ENCODE data around the gene PLEKHJ1. TPM values are rescaled to one million over a fixed set of nuclear protein-coding genes. Genes with fewer than 3 reads are reported as not detected.
A peak's percentile ranks its signal among the peaks of the same experiment; 100 is the strongest.

PLEKHJ1 gene
- total RNA-seq, 2 experiments from 2014 or later = 78.0 to 79.9 TPM

DNA sequence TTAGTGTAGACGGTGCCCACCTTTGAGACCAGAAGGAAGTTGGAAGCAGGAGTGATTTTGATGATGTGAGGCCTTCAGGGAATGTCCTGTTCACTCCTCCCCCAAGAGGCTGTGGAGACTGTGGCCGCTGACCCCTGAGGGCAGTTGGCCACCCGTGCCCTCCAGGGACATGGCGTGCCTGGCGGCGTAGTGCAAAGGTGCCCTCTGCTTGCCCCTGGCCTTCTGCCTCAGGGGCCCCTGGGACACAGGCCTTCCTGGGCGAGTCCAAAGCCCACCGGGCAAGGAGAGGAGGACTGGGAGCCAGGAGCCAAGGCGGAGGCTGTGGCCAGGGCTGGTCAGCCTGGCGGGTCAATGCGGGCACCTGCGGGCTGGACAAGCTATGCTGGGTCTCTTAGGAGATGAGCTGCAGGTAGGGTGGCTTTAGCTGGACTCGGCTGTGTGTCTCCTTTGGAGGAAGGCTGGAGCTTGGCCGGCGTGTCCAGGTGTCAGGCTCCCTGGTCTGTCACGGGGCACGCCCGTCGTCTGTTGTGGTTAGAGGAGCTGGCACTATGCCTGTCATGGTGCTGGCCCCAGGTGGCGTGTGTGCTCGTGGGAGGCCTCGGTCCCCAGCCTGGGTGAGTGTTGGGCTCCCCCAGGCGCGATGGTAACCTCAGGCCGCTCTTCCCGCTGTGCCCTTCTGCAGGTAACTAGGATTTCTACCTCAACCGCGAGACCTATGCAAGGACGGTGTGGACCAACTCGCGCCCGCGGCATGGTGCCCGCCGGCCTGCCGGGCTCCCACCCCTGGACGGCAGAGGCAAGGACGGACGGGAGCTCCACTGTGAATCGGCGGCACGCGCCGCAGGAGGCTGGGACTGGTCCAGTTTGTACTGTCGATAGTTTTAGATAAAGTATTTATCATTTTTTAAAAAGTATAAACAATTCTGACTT lies 6.8 kb downstream of the PLEKHJ1 start:
- H3K9me3 Mint-ChIP-seq (ENCODE audit: insufficient read depth) = no peaks in the 10 kb centered on the region
- DNase-seq (no peak), ATAC-seq (no peak)
- H3K27me3 Mint-ChIP-seq (ENCODE audit: low read depth) = no peaks in the 10 kb centered on the region
- H3K27ac Mint-ChIP-seq = no peak overlapping the region
- no peak overlapping the region for H3K4me3 Mint-ChIP-seq
- H3K36me3 Mint-ChIP-seq (ENCODE audit: low read depth) = peaks cover 44% of the 10 kb centered on the region
- ChIA-PET CTCF (no interaction called here), POLR2A (interaction anchor here (0.6 to 1.6 kb wide), 2 partner anchors 40 to 226 kb away, joined by 3 to 4 read pairs; no protein-coding TSS in a partner anchor)
- H3K4me1 Mint-ChIP-seq (ENCODE audit: low read depth) = peaks cover 14% of the 10 kb centered on the region

DNA sequence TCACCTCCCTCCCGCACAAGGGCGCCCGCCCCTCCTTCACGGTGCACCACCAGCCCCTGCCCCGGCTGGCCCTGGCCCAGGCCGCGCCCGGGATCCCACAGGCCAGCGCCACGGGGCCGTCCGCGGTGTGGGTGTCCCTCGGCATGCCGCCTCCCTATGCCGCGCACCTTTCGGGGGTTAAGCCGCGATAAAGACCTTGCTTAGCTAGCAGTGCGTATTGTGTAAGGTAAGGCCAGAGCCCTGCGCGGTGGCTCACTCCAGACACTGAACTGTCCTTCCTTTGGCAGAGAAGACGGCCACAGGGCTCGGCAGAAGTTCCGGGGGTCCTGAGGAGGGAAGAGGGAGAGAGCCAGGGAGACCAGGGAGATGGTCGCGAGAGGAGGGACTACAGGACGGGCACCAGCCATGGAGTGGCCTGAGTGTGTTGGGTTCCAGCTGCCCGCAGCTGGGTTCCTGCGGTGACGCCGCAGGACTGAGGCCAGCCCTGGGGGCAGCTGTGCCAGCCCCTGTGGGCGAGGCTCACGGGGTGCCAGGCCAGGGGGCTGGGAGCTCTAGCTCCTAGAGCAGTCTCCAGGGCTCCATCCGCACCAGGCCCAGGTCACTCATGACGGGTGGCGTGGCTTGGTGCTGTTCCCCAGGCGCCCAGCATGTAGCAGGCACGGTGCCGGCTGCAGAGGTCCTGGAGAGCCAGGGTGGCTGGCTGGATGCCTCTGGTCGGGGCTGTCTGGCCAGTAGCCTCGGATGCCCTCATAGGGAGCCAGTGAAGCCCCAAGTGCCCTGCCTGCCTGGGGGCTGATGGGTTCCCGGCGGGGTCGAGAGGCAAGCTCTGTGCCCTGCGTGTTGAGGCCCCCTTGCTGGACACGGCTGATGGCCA lies 7.7 kb downstream of the PLEKHJ1 start:
- ATAC-seq (no peak), DNase-seq (no peak)
- Mint-ChIP-seq H3K4me1 (ENCODE audit: low read depth) (peaks cover 13% of the 10 kb centered on the region), H3K27ac (no peak overlapping the region), H3K4me3 (no peak overlapping the region), H3K36me3 (ENCODE audit: low read depth) (peaks cover 45% of the 10 kb centered on the region), H3K27me3 (ENCODE audit: low read depth) (no peaks in the 10 kb centered on the region), H3K9me3 (ENCODE audit: insufficient read depth) (no peaks in the 10 kb centered on the region)
- POLR2A ChIA-PET = no interaction called here
- CTCF ChIA-PET = no interaction called here

DNA sequence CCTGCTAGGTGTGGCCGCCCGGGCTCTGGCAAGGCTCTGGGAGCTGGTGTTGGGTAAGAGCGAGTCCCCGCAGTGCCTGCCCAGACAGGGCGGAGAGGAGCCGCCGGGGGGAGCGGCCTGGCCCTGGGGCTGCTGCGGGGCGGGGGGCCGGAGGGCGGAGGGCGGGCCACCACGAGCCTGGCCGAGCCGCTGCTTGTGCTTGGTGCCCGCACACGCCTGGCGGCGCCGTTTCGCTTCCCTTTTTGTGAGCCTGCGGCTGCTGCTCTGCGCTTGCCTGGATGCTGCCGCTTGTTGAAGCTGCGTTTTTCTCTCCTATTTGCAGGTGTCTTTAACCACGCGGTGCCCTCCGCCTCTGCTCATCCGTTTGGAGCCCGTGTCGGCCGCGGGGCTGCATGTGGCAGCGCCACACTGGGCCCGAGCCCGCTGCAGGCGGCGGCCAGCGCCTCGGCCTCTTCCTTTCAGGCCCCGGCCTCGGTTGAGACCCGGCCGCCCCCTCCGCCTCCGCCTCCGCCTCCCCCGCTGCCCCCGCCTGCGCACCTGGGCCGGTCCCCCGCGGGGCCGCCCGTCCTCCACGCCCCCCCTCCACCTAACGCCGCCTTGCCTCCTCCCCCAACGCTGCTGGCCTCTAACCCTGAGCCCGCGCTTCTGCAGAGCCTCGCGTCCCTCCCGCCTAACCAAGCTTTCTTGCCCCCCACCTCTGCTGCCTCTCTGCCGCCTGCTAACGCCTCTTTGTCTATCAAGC lies 8.5 kb downstream of the PLEKHJ1 start:
- POLR2A ChIA-PET = no interaction called here
- H3K36me3 Mint-ChIP-seq (ENCODE audit: low read depth) = peaks cover 41% of the 10 kb centered on the region
- no peaks in the 10 kb centered on the region for H3K9me3 Mint-ChIP-seq (ENCODE audit: insufficient read depth)
- no peak for DNase-seq
- H3K27me3 Mint-ChIP-seq (ENCODE audit: low read depth) = no peaks in the 10 kb centered on the region
- CTCF ChIA-PET = no interaction called here
- ATAC-seq = no peak
- peaks cover 10% of the 10 kb centered on the region for H3K4me1 Mint-ChIP-seq (ENCODE audit: low read depth)
- no peak overlapping the region for H3K4me3 Mint-ChIP-seq
- no peak overlapping the region for H3K27ac Mint-ChIP-seq

DNA sequence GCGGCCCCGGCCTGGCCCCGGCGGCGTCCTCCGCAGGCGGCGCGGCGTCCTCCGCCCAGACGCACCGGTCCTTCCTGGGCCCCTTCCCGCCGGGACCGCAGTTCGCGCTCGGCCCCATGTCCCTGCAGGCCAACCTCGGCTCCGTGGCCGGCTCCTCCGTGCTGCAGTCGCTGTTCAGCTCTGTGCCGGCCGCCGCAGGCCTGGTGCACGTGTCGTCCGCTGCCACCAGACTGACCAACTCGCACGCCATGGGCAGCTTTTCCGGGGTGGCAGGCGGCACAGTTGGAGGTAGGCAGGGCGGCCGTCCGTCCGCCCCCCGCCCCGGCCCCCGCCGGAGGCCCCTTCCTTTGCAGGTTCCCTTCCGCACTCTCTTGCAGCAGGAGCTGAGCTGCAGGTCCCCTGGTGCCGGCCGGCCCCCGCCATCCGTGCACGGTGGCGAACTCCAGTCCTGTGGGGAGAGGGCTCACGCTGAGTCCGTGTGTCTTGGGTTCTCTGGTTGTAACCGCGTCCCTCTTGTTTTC lies 9.2 kb downstream of the PLEKHJ1 start:
- DNase-seq (no peak), ATAC-seq (no peak)
- Mint-ChIP-seq H3K4me1 (ENCODE audit: low read depth) (peaks cover 10% of the 10 kb centered on the region), H3K4me3 (no peak overlapping the region), H3K36me3 (ENCODE audit: low read depth) (peaks cover 37% of the 10 kb centered on the region), H3K27ac (no peak overlapping the region), H3K9me3 (ENCODE audit: insufficient read depth) (no peaks in the 10 kb centered on the region), H3K27me3 (ENCODE audit: low read depth) (no peaks in the 10 kb centered on the region)
- POLR2A ChIA-PET = interaction anchor here (0.6 kb wide), 1 partner anchor 1015 kb away, joined by 3 read pairs; no protein-coding TSS in a partner anchor
- CTCF ChIA-PET = no interaction called here

DNA sequence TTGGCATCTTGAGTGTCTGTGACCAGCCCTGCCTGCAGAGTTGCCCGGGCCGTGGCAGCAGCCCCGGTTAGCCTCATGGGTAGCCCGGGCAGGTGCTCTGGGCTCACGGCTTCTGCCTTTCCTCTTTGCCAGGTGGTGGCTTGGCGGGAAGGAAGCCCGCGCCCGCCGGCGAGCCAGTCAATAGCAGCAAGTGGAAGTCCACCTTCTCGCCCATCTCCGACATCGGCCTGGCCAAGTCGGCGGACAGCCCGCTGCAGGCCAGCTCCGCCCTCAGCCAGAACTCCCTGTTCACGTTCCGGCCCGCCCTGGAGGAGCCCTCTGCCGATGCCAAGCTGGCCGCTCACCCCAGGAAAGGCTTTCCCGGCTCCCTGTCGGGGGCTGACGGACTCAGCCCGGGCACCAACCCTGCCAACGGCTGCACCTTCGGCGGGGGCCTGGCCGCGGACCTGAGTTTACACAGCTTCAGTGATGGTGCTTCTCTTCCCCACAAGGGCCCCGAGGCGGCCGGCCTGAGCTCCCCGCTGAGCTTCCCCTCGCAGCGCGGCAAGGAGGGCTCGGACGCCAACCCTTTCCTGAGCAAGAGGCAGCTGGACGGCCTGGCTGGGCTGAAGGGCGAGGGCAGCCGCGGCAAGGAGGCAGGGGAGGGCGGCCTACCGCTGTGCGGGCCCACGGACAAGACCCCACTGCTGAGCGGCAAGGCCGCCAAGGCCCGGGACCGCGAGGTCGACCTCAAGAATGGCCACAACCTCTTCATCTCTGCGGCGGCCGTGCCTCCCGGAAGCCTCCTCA lies 9.9 kb downstream of the PLEKHJ1 start:
- no peak overlapping the region for H3K4me3 Mint-ChIP-seq
- peaks cover 10% of the 10 kb centered on the region for H3K4me1 Mint-ChIP-seq (ENCODE audit: low read depth)
- no peak for ATAC-seq
- peaks cover 34% of the 10 kb centered on the region for H3K36me3 Mint-ChIP-seq (ENCODE audit: low read depth)
- peak overlapping the region; percentile 49 for H3K27ac Mint-ChIP-seq
- no peaks in the 10 kb centered on the region for H3K9me3 Mint-ChIP-seq (ENCODE audit: insufficient read depth)
- no peak for DNase-seq
- H3K27me3 Mint-ChIP-seq (ENCODE audit: low read depth) = no peaks in the 10 kb centered on the region
- ChIA-PET CTCF (no interaction called here), POLR2A (interaction anchor here (0.6 kb wide), 1 partner anchor 1016 kb away, joined by 3 read pairs; no protein-coding TSS in a partner anchor)

DNA sequence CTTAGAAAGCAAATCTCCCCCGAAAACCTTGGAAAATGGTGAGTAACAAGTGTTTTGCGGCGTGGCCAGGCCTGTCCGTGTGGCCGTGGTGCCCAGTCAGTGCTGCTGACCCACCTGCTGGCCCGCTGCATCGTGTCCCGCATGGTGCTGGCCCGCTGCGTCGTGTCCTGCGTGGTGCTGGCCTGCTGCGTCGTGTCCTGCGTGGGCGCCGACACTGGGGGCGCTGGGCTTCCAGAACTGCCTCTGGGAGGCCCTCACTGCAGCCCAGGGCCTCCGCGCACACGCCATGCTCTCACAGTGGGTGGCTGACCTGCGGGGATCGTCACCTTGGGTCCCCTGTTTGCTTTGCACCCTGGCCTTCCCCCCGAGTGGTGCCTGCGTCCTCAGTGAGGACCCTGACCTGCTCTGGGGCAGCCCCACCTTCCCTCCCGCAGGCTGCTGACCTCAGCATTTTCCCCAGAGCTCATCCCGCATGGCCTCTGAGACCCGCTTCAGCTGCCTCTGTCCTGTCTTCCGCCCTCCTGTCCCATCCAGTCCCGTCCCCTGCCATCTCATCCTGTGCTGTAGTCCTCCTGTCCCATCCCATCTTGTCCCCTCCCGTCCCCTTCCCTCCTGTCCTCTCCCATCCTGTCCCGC lies 10.6 kb downstream of the PLEKHJ1 start:
- Mint-ChIP-seq H3K9me3 (ENCODE audit: insufficient read depth) (no peaks in the 10 kb centered on the region), H3K4me1 (ENCODE audit: low read depth) (peaks cover 10% of the 10 kb centered on the region), H3K27ac (peak overlapping the region; percentile 49), H3K36me3 (ENCODE audit: low read depth) (peaks cover 37% of the 10 kb centered on the region), H3K27me3 (ENCODE audit: low read depth) (no peaks in the 10 kb centered on the region), H3K4me3 (no peak overlapping the region)
- ATAC-seq = no peak
- CTCF ChIA-PET = no interaction called here
- no peak for DNase-seq
- POLR2A ChIA-PET = no interaction called here

DNA sequence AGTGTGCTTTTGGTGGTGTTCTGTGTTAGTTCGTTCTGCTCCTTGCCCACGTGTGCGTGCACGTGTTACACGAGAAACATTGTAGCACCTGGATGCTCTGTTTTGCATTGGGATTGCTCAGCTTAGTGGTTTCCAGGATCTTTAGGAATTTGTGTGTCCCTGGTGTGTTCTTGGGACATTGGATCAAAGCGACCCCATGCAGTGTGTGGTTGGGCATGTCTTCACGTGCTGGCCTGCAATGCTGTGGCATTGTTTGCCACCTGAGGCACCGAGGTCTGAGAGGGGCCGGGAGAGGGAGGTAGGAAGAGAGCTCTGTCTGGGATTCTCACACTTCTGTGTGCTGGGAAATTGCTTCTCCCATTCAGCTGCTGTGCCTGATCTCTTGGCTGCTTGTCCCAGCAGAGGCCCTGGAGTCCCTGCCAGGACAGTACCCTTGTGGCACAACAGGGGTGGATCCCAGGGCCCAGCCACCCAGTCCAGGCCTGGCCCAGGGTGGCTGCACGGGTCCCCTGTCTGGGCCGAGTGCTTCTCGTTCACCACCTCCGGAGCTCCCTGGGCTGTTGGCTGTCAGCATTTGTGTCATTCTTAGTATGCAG lies 11.3 kb downstream of the PLEKHJ1 start:
- H3K27ac Mint-ChIP-seq = peak overlapping the region; percentile 77
- H3K27me3 Mint-ChIP-seq (ENCODE audit: low read depth) = no peaks in the 10 kb centered on the region
- no peaks in the 10 kb centered on the region for H3K9me3 Mint-ChIP-seq (ENCODE audit: insufficient read depth)
- H3K4me3 Mint-ChIP-seq = no peak overlapping the region
- ChIA-PET CTCF (no interaction called here), POLR2A (no interaction called here)
- no peak for ATAC-seq
- DNase-seq = no peak
- peaks cover 10% of the 10 kb centered on the region for H3K4me1 Mint-ChIP-seq (ENCODE audit: low read depth)
- peaks cover 36% of the 10 kb centered on the region for H3K36me3 Mint-ChIP-seq (ENCODE audit: low read depth)

DNA sequence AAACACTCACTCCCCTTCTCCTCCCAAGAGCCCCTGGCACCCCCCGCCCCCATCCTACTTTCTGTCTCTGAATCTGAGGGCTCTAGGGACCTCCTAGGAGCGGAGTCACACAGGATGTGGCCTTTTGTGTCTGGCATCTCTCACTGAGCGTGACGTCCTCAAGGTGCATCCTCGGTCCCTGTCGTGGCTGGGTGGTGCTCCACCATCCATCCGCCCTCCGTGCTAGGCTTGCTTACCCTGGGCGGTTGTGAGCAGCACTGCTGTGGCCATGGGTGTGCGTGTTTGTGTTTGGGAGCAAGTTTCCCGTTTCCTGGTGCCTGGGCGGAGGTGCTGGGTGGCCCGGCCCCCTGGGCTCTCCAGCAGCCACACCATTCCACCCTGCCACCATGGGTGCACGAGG lies 12.2 kb downstream of the PLEKHJ1 start:
- DNase-seq (peak; percentile 57), ATAC-seq (peak; percentile 63)
- peaks cover 10% of the 10 kb centered on the region for H3K4me1 Mint-ChIP-seq (ENCODE audit: low read depth)
- no peak overlapping the region for H3K4me3 Mint-ChIP-seq
- H3K36me3 Mint-ChIP-seq (ENCODE audit: low read depth) = peaks cover 33% of the 10 kb centered on the region
- H3K27me3 Mint-ChIP-seq (ENCODE audit: low read depth) = no peaks in the 10 kb centered on the region
- ChIA-PET CTCF (no interaction called here), POLR2A (no interaction called here)
- no peaks in the 10 kb centered on the region for H3K9me3 Mint-ChIP-seq (ENCODE audit: insufficient read depth)
- H3K27ac Mint-ChIP-seq = peak overlapping the region; percentile 77

DNA sequence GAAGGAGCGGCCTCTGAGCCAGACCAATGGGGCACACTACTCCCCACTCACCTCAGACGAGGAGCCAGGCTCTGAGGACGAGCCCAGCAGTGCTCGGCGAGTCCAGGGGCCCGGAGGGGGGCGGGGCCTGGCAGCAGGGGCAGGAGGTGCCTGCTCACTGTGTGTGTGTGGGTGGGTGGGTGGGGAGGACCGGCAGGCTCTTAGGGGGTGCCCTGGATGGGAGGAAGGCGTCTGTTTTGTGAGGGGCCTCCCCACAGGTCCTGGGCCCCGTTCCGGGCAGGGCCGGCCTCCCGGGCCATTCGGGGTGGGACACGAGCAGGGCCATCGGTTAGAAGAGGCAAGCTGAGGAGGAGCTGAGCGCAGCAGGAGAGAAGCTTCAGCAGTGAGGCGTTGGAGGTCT lies 12.7 kb downstream of the PLEKHJ1 start:
- H3K4me1 Mint-ChIP-seq (ENCODE audit: low read depth) = peaks cover 10% of the 10 kb centered on the region
- H3K4me3 Mint-ChIP-seq = no peak overlapping the region
- no peaks in the 10 kb centered on the region for H3K27me3 Mint-ChIP-seq (ENCODE audit: low read depth)
- no peak for DNase-seq
- no peak for ATAC-seq
- H3K36me3 Mint-ChIP-seq (ENCODE audit: low read depth) = peaks cover 31% of the 10 kb centered on the region
- H3K9me3 Mint-ChIP-seq (ENCODE audit: insufficient read depth) = no peaks in the 10 kb centered on the region
- CTCF ChIA-PET = no interaction called here
- peak overlapping the region; percentile 77 for H3K27ac Mint-ChIP-seq
- POLR2A ChIA-PET = no interaction called here

DNA sequence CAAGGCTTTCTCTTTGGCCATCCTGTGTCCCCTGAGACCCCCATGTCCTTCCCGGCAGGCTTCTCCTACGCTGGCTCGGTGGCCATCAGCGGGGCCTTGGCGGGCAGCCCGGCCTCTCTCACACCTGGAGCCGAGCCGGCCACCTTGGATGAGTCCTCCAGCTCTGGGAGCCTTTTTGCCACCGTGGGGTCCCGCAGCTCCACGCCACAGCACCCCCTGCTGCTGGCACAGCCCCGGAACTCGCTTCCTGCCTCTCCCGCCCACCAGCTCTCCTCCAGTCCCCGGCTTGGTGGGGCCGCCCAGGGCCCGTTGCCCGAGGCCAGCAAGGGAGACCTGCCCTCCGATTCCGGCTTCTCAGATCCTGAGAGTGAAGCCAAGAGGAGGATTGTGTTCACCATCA lies 14.2 kb downstream of the PLEKHJ1 start:
- no peak overlapping the region for H3K27ac Mint-ChIP-seq
- no peak overlapping the region for H3K4me3 Mint-ChIP-seq
- POLR2A ChIA-PET = no interaction called here
- no peaks in the 10 kb centered on the region for H3K9me3 Mint-ChIP-seq (ENCODE audit: insufficient read depth)
- CTCF ChIA-PET = interaction anchor here (0.6 to 1.3 kb wide), 2 partner anchors 53 to 66 kb away, joined by 3 to 8 read pairs; no protein-coding TSS in a partner anchor
- DNase-seq = no peak
- no peak for ATAC-seq
- peaks cover 10% of the 10 kb centered on the region for H3K4me1 Mint-ChIP-seq (ENCODE audit: low read depth)
- peaks cover 38% of the 10 kb centered on the region for H3K36me3 Mint-ChIP-seq (ENCODE audit: low read depth)
- no peaks in the 10 kb centered on the region for H3K27me3 Mint-ChIP-seq (ENCODE audit: low read depth)

Measured in activated CD8-positive, alpha-beta T cell treated with anti-CD3 and anti-CD28 coated beads, Interleukin-2, amount 10 ng/mL, durations not matched to agents 7 days and 5 days (primary cell).